HuH-7 (cell line): ENCODE data around the gene SERINC2.
A peak's percentile ranks its signal among the peaks of the same experiment; 100 is the strongest.
"Not testable (repeated sequence)": the region's sequence is repeated elsewhere in the genome, so short reads cannot be mapped to it uniquely, and the experiment has no call there.

Experiments
- DNase-seq: peaks from one replicate; pipeline ENCODE4 v3.0.0; 2011; ENCODE audit warnings: low spot score

Gene SERINC2

DNA sequence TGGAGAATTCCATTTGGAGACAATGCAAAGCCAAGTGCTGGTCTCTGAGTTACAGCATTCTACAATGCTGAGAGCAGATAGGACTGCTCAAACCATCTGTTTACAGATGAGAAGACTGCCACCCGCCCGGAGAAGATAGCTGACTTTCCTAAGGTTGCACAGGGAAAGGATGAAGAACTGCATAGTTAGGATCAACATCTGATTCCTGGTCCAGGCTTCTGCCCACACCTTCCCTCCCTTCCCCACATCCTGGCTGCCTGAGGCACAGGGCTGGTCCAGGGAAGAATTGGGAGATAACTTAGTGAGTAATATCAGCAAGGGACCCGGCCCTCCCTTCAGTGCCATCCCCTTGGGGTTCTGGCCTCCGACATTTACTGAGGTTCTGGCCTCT, 2.0 kb downstream of the SERINC2 start:
- DNase-seq, result no peak

- no peak for DNase-seq
Measured at GRCh38 chr1:31415658-31416057, 2.6 kb downstream of the SERINC2 start.

GRCh38 chr1:31416101-31416736, 3.2 kb downstream of the SERINC2 start:
- no peak for DNase-seq

GRCh38 chr1:31417148-31417547, 4.1 kb downstream of the SERINC2 start:
- peak; percentile 51 for DNase-seq

- no peak for DNase-seq
Measured at GRCh38 chr1:31418626-31419323, 5.8 kb downstream of the SERINC2 start.

DNA sequence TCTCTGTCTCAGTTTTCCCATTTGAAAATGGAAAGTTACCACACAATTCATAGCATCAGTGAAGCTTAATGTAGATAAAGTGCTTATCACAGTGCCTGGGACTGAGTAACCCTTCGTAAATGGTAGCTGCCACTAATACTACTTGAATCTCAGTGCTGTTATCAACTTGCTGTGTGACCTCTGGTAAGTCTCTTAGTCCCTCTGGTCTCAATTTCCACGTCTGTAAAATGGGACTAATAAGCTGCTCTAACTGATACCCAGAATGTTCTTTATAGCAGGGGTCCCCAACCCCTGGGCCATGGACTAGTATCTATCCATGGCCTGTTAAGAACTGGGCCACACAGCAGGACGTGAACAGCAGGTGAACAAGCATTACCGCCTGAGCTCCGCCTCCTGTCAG, 7.7 kb downstream of the SERINC2 start:
- no peak for DNase-seq

DNA sequence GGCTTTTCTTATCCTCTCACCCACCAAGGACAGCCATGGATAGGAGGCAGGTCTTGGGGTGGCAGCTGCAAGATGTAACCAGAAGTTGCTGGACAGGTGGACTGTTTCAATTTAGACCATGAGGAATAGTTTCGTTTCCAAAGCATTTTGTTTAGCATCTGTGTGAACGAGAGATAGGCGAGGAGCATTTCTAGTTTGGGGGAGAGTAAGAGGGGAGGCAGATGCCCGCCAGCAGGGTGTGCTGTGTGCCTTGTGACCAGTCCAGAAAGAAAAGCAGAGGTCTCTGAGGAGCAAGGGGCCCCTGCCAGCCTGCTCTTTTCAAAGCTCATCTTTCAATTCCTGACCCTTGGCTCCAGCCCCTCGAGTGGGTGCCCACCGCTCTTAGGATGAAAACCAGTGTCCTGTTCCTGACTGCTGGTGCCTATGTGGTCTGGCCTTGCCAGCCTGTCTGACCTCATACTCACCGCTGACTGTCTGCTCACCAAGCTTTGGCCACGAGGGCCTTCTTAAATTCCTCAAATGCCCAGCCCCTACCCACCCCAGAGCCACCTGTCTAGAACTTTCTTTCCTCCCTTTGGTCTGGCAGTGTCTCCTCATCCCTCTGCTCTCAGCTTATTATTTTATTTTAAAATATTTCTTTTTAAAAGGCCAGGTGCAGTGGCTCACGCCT, 8.5 kb downstream of the SERINC2 start:
- DNase-seq, result peak; percentile 65

GRCh38 chr1:31422505-31423319, 9.7 kb downstream of the SERINC2 start:
- peak; percentile 89 for DNase-seq

DNA sequence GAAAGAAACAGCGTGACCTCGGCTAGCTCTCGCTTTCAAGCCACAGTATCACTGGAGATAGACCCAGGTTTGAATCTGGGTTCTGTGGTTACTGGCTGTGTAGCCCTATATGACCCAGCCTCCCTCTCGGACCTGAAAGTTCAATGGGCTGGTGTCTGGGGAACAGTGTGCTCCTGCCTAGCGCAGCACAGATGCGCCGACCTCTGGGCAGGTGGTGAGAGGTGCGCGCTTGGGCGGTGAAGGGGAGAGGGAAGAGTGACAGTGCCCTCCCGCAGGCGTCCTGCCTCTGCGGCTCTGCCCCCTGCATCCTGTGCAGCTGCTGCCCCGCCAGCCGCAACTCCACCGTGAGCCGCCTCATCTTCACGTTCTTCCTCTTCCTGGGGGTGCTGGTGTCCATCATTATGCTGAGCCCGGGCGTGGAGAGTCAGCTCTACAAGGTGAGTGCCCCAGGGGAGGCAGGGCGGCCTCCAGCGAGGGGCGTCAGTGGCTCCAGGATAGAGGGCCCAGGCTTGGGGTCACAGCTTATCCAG, 10.5 kb downstream of the SERINC2 start:
- no peak for DNase-seq

DNA sequence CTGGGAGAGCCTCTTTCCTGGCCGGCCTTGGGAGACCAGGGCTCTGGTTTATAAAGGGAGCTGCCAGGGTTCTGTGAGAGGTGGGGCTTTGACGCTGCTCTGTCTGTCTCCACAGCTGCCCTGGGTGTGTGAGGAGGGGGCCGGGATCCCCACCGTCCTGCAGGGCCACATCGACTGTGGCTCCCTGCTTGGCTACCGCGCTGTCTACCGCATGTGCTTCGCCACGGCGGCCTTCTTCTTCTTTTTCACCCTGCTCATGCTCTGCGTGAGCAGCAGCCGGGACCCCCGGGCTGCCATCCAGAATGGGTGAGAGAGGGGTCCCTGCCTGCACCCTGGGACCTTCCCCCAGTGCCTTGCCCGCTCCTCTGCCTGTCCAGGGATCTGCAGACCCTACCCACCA, 11.6 kb downstream of the SERINC2 start:
- DNase-seq, result no peak

DNA sequence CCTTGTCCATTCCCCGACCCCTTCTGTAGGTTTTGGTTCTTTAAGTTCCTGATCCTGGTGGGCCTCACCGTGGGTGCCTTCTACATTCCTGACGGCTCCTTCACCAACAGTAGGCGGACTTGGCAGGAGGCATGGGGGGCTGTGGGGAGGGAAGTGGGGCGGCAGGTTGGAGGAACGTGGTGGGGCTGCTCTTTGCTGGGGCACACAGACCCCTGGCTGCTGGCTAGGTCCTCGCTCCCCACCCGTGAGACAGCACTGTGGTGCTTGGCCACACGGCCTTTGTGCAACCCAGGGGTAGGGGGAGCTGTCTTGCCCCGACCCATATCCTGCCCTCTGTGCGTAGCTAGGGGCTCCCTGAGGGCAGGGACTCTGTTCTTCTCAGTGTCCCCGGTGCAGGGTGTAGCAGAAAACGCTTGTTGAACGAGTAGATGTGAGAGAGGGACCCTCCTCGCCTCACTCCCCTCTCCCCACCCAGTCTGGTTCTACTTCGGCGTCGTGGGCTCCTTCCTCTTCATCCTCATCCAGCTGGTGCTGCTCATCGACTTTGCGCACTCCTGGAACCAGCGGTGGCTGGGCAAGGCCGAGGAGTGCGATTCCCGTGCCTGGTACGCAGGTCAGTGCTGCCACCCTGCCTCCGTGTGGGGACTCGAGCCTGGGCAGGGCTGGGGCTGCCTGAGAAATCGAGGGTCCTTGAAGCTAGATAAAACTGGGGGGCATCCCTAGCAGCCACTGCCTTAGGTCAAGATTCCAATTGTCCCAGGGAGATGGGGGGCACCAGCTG, 12.5 kb downstream of the SERINC2 start:
- DNase-seq, result no peak

- no peak for DNase-seq
Measured at GRCh38 chr1:31426249-31426922, 13.4 kb downstream of the SERINC2 start.

DNA sequence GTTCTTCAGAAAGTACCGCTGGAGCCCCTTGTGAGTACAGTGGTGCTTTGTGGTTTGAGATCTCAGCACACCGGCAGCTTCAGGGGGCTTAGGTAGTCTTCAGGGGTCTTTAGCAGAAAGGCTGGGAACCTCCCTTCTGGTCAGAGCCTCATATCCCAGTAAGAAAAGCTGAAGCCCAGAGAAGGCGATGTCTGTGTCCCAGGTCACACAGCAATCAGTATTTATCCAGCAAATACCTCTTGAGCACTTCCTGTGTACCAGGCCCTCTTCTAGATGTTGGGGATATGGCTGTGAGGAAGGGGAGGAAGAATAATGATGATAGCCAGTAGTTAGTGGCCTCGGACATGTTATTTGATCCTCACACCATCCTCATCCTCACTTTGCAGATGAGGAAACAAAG, 14.3 kb downstream of the SERINC2 start:
- no peak for DNase-seq

GRCh38 chr1:31428436-31429221, 15.6 kb downstream of the SERINC2 start:
- DNase-seq, result no peak

- no peak for DNase-seq
Measured at GRCh38 chr1:31429583-31429982, 16.6 kb downstream of the SERINC2 start.

GRCh38 chr1:31431351-31432257, 18.6 kb downstream of the SERINC2 start:
- DNase-seq, result not testable (repeated sequence)

DNA sequence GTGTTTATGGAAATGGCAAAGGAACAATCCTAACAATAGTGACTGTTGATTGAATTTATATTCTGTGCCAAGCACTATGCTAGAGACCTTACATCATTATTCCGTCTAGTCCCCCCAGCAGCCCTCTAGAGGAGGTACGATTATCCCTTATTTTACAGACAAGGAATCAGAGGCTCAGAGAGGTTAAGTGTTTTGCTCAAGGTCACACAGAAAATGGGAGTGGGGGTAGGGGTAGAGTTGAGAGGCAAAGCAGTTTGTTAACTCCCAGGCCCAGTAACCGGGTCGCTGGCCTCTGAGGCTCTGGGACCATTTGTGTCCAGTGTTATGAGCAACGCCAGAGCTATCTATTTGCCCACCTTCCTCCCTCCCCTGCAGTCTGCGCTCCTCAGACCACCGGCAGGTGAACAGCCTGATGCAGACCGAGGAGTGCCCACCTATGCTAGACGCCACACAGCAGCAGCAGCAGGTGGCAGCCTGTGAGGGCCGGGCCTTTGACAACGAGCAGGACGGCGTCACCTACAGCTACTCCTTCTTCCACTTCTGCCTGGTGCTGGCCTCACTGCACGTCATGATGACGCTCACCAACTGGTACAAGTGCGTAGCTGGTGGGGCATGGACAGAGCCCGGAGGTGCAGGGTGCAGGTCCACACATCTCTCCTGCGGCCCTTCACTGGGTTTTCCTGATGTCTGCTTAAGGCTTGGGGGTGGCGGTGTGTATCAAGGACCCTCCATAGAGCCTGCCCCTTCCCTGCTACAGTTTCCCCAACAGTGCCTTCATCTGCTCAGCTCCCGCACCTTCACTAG, 19.8 kb downstream of the SERINC2 start:
- DNase-seq, result no peak

DNA sequence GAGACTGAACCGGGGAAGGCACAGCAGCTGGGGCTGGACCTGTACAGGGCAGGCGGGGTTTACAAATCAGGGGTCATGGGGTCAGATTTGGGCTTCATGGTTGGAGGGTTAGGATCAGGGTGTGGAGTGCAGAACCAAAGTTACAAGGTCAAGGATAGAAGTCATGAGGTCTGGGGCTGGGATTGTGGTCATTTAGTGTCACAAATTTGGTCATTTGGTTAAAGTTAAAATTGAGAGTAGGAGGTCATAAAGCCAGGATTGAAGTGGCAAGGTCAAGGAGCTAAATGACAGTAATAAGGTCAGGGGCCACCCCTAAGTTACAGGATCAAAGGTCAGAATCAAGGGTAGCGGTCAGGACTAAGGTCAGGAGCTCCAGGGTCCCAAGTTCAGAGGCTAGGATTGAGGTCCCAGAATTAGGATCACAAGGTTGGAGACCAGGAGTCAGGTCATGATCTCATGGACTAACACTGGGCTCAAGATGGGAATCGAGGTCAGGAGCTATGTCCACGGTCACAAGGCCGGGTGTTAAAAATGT, 20.4 kb downstream of the SERINC2 start:
- DNase-seq, result no peak
